T-helper 1 cell (primary cell): Measurements from ENCODE around the gene FLT1.

Source experiments
- DNase-seq, 5 donors: peaks; one replicate each; pipeline ENCODE4 v3.0.0-alpha.2; 2012 to 2020

FLT1 gene

GRCh38 chr13:28452755-28453154, 42.2 kb downstream of the FLT1 start:
- DNase-seq, result no peak

GRCh38 chr13:28451482-28452217, 43.3 kb downstream of the FLT1 start:
- no peak for DNase-seq

- no peak for DNase-seq
These were observed 44.8 kb downstream of the FLT1 start for GRCh38 chr13:28449826-28450773.

GRCh38 chr13:28448651-28449358, 46.1 kb downstream of the FLT1 start:
- DNase-seq, result no peak

- no peak for DNase-seq
These were observed 46.9 kb downstream of the FLT1 start for GRCh38 chr13:28447989-28448388.

DNA sequence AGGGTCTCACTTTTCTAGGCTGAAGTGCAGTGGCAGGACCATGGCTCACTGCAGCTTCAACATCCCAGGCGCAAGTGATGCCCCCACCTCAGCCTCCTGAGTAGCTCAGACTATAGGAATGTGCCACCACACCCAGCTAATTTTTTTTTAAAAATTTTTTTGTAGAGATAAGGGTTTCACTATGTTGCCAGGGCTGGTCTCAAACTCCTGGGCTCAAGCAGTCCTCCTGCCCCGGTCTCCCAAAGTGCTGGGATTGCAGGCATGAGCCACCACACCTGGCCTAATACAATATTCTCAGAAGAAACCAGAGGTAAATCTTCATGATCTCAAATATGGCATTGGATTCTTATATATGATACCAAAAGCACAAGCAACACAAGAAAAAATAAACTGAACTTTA, 47.7 kb downstream of the FLT1 start:
- DNase-seq, result no peak

- DNase-seq, result no peak
These were observed 52.1 kb downstream of the FLT1 start for GRCh38 chr13:28442839-28443238.

DNA sequence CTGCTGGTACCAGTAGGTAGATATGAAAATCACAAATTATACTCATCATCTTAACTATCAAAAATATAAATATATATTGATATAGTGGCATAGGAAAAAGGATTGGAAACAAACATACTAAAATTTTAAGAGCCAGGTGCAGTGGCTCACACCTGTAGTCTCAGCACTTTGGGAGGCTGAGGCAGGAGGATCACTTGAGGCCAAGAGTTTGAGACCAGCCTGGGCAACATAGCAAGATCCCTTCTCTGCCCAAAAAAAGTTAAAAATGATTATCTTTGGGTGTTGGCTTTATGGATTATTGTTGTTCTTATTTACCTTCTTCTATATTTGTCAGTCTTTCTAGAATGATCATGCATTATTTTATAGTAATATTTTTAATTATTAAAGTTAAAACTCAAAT, 53.4 kb downstream of the FLT1 start:
- no peak for DNase-seq

DNA sequence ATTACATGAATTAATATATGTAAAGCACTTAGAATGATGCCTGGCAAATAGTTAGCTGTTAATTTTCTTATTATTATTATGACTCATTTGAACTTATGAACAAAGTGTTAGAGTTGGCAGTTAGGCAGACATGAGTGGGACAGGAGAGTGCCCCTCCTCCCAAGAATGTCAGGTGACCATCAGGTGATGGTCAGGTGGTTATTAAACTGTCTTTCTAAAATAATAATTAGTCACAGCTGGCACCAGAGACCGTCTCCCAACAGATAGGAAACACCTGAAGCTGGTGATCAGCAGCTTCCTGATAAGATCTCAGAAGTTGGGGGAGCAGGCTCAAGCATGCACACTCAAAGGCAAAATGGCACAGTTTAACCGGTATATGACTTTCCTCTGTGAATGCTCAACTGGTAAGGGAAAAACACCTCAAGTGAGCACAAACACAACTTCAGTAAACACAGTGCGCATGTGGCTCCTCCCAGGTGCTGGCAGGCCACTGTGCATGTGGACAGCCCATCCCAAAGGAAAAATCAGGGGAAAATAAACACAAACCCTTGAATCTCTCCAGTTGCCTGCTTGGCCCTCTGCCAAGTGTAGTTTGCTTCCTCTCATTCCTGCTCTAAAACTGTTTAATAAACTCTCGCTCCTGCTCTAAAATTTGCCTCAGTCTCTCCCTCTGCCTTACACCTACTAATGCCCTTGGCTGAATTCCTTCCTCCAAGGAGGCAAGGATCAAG, 54.0 kb downstream of the FLT1 start:
- no peak for DNase-seq

GRCh38 chr13:28438598-28439334, 56.2 kb downstream of the FLT1 start:
- DNase-seq, result no peak

GRCh38 chr13:28438067-28438466, 56.9 kb downstream of the FLT1 start:
- no peak for DNase-seq

DNA sequence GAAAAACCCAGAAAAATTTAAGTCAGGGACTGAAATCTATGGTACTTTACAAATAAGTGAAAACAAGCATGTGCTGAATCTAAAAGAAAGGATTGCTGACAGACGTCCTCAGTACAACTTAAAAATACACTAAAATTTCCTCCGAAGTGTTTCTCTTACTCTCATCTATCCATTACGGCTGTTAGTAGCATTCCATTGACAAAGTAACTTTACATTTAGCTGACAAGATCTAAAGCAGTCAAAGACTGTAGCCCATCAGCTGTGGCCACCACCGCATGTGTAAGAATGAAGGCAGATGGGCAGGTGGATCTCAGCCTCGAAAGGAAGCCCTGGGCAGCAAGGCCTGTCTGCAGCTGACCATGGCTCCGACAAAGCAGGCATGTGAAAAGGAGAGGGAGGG, 59.0 kb downstream of the FLT1 start:
- DNase-seq, result no peak

- DNase-seq, result no peak
These were observed 60.0 kb downstream of the FLT1 start for GRCh38 chr13:28434926-28435325.

GRCh38 chr13:28432816-28433560, 61.9 kb downstream of the FLT1 start:
- DNase-seq, result no peak

DNA sequence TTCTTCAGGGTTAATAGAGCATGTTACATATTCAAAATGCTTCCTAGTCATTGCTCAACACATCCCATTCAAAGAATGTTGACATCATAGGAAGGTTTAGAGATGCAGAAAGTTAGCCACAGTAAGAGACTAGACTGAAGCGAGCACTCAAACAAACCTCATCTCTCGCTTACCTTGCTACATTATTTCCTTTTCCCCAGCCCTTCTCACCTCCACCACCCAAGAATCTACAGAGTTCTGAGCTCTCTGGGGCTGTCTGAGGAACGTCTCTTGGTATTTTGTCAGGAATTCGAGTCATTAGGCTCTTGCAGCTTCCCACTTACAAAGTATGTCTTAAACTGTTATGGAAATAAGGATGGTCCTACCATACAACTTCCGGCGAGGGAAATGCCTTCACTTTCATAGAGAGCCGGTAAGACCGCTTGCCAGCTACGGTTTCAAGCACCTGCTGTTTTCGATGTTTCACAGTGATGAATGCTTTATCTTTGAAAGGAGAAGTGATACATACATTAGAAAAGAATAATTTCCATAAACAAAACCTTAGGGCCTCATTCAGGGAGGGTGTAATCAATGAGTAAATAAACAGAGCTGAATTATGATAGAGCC, 65.1 kb downstream of the FLT1 start:
- DNase-seq, result no peak

GRCh38 chr13:28429096-28429495, 65.8 kb downstream of the FLT1 start:
- DNase-seq, result no peak

DNA sequence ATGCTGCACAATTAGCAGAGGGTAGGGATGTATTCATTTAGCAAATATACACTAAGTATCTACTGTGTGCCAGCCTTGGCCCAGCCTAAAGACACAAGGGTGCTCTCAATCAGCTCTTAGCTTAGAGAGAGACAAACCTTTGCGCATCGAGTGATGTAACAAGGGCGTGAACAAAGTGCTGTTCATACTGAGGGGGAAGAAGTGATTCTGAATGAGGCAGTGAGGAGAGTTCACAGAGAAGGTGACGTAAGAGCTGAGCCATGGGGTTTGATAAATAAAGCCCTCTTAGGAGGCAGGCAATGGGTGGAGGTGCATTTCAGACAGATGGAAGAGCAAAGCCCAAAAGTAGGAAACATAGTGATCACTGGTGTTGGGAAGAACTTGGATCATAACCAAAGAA, 68.5 kb downstream of the FLT1 start:
- DNase-seq, result no peak

DNA sequence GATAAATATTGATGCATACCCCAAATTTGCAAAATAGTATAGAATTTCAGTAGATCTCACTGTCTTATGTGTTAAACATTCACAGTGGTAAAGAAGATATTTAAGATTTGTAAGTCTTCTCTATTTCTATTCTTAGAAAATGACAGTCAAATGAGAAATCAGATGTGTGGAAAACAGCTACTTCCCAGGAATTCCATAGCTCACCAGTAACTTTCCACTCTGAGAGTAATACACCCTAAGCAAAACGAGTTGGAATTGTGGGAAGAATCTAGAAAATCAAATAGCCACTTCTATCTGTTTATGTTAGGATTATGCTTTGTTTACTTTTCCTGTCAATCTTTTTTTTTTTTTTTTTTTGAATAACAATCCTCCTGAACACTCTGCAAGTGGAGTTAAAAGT, 69.1 kb downstream of the FLT1 start:
- DNase-seq, result no peak

GRCh38 chr13:28424541-28424940, 70.4 kb downstream of the FLT1 start:
- DNase-seq, result no peak

DNA sequence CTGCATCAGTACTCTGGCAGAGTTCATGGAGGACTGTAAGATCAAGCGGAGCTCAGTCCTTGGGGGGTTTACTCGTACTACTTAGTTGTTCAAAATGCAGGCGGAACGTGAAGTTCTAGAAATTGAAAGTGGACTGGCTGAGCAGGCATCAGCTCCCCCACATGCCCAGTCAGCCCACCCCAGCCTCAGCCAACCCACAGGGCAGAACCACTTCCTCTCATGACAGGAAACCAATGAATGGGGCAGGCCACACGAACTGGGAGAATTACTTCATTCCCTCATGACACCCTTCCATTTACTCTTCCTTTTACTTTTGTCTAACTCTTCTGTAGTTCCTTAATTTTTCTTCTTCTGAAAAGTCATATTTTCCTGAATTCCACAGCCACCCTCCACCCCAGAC, 71.9 kb downstream of the FLT1 start:
- DNase-seq, result peak in 1 of 5 donors; percentile 26
